SK-N-MC (cell line): ENCODE results near the gene ANKRD60.

Experiments used
- EZH2 ChIP-seq: fragments of 200-600 bp; sonication (generic); IDR thresholded peaks from one replicate; pipeline ENCODE4 v1.6.1; 2017; ENCODE audit warnings: antibody characterized with exemption
- FOXP2 ChIP-seq: optimal IDR thresholded peaks from 2 replicates; pipeline ENCODE3; 2011; ENCODE audit warnings: mild to moderate bottlenecking, moderate library complexity; ENCODE audit not compliant: insufficient read depth; ENCODE audit errors: extremely low read length, control extremely low read depth

- TF ChIP-seq FOXP2 (no peak), EZH2 (no peak)
Measured at GRCh38 chr20:58268936-58269619, 40.6 kb upstream of the ANKRD60 start.
